ENCODE measurements around the gene RPS6KA2.

- TF ChIP-seq, protein P1, sequence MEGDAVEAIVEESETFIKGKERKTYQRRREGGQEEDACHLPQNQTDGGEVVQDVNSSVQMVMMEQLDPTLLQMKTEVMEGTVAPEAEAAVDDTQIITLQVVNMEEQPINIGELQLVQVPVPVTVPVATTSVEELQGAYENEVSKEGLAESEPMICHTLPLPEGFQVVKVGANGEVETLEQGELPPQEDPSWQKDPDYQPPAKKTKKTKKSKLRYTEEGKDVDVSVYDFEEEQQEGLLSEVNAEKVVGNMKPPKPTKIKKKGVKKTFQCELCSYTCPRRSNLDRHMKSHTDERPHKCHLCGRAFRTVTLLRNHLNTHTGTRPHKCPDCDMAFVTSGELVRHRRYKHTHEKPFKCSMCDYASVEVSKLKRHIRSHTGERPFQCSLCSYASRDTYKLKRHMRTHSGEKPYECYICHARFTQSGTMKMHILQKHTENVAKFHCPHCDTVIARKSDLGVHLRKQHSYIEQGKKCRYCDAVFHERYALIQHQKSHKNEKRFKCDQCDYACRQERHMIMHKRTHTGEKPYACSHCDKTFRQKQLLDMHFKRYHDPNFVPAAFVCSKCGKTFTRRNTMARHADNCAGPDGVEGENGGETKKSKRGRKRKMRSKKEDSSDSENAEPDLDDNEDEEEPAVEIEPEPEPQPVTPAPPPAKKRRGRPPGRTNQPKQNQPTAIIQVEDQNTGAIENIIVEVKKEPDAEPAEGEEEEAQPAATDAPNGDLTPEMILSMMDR (IDR thresholded peaks at IDR 0.05), result no peak
- no peak for TF ChIP-seq POLR2A (IDR thresholded peaks at IDR 0.05)
These were observed 231.3 kb downstream of the RPS6KA2 start for GRCh38 chr6:166395778-166396177.
